AG09319 (cell line): ENCODE data around the gene G3BP2.
A peak's percentile ranks its signal among the peaks of the same experiment; 100 is the strongest.

Source experiments
- DNase-seq: peaks from one replicate; pipeline ENCODE4 v3.0.0-alpha.2; 2010; ENCODE audit warnings: low read depth; ENCODE audit errors: extremely low read depth
- CTCF ChIP-seq: IDR thresholded peaks from 2 replicates; pipeline ENCODE4 v1.5.1; 2011; ENCODE audit warnings: low read depth, mild to moderate bottlenecking, inconsistent platforms, low read length, moderate library complexity

G3BP2 gene

GRCh38 chr4:75714011-75714410 is 40.8 kb upstream of the G3BP2 start:
- DNase-seq = no peak
- no peak for TF ChIP-seq CTCF

DNA sequence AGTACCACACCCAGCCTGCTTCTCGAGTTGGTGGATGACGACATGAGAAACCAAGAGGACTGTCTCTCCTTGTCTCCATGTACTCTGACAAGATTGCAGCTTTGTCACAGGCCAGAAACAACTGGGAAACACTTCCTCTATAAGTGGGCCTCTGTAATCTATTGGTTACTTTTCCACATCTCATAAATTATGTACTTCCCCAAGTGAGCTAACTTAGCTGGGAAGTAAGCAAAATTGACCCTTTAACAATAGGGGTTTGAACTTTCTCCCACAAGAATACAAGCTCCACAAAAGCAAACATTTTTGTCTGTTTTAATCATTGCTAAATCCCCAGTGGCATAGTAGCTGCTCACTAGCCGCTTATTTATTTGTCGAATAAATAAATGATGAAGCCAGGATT is 37.0 kb upstream of the G3BP2 start:
- TF ChIP-seq CTCF = no peak
- DNase-seq = no peak

DNA sequence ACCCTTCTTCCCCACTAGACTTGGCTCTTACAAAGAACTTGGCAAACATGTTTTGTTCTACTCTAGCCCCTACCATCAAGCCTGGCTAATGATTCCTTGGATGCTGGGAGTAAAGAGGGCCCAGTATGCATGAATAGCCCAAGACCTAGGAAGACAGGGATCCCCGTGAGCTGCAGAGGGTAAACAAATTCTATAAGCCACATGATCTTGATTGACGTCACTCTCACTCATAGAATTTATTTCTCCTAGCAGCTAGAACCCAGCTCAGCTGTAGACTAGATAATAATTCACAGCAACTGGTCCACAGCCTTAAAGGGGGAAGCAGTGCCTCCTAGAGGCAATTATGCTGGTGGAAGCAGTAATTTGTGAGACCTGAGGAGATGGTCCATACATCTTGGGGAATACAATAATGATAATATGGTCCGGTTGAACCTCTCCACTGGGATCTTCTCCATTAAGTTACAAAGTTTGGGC is 35.0 kb upstream of the G3BP2 start:
- DNase-seq = no peak
- TF ChIP-seq CTCF = peak; percentile 2; the same call in 1 of the 2 replicates

DNA sequence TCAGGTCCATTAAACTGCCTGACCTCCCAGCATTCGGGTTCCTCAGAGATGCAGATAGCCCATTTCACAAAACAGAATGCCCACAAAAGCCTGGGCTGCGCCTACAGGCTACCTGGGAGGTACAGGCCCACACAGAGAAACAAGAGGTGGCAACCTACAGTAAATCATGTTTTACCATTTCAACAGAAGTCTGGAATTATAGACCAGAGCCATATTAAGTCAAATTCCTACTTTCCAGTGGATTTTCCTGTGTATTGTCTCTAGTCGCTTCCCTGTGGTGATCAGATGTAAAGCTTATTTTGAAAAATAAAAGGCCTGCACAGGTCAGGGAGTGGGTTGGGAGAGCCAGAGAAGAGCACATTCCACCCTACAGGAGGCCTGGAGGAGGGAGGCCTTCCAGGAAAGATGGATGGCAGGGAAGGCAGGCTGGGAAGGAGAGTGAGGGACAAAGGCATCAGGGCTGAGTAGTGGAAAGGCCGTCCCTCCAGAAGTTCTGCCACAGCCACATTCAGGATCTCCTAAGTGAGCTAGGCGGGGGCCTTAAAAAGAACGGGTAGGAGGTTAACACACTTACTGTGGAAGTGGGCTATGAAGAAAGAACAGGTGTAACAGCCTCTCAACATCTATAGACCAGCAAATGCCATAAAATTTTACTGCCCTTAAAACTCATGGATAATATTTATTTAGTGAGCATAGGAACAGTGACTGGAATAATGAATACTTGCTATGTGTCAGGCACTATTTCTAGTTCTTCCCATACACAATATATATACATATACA is 32.2 kb upstream of the G3BP2 start:
- TF ChIP-seq CTCF = no peak
- DNase-seq = no peak

DNA sequence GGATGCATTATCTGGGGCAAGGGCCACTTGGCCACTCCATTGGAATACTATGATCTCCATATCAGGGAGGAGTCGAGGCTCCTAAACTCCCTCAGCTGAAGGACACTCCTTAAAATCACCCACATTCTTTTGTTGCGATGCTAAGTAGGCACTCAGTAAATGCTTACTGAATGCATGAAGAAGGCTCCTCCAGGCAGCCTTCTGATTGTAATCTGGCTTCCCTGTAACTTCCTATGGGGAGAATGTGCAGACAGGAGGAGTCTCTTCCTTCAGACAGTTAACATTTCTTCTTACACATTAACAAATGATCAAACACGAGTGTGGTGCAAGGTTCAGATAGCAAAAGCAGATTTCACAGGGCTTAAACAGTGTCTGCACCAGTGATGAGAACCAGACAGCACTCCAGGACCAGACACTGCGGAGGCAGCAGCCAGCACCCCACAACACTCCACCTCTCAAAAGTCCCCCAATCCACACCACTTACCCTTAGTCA is 29.8 kb upstream of the G3BP2 start:
- DNase-seq = no peak
- no peak for TF ChIP-seq CTCF

- no peak for TF ChIP-seq CTCF
These were observed 26.1 kb upstream of the G3BP2 start for GRCh38 chr4:75699299-75699698.

DNA sequence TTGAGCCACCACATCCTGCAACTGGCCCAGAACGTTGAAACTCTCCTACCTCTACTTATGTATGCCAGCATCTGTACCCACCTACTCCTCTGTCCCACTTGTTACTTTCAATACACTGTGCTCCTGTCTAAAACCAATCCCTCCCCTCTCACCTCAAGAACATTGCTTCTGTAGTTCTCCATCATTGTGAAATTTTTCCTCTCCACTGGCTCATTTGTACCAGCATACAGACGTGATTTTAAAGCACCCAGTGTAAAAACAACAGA is 25.7 kb upstream of the G3BP2 start:
- TF ChIP-seq CTCF = no peak
- no peak for DNase-seq

More at GRCh38 chr4:75699299-75699698, 26.1 kb upstream of the G3BP2 start:
- DNase-seq = no peak
